ENCODE data around the gene DISC1.

- no peak for TF ChIP-seq CTCF (IDR thresholded peaks at IDR 0.05)
- TF ChIP-seq POLR2A (IDR thresholded peaks at IDR 0.05): no peak
Measured at GRCh38 chr1:231660198-231660597, 33.6 kb downstream of the DISC1 start.
